NCI-H2107 treated with DMSO at 0.1 percent for 48 hours (cell line): Measurements from ENCODE around the gene KLHL2.
"Not testable (repeated sequence)": the region's sequence is repeated elsewhere in the genome, so short reads cannot be mapped to it uniquely, and the experiment has no call there.

Experiments used
- DNase-seq: peaks from one replicate; lab custom pipeline; 2025; ENCODE audit not compliant: unreplicated experiment; lab: John Stamatoyannopoulos, UW

KLHL2 gene

GRCh38 chr4:165327211-165328100, 120.1 kb downstream of the KLHL2 start, which contains the start of gene MSMO1:
Gene MSMO1 (plus strand): TSS chr4:165327669. CDS start chr4:165333371, 5,702 bp downstream.
- peak; percentile 84 for DNase-seq

- no peak for DNase-seq
These were observed 120.7 kb downstream of the KLHL2 start for GRCh38 chr4:165328101-165328425.

GRCh38 chr4:165328708-165329107, 121.3 kb downstream of the KLHL2 start:
- no peak for DNase-seq

GRCh38 chr4:165330071-165330470, 122.7 kb downstream of the KLHL2 start:
- DNase-seq: no peak

GRCh38 chr4:165330666-165331065, 123.3 kb downstream of the KLHL2 start:
- no peak for DNase-seq

GRCh38 chr4:165331359-165331758, 124.0 kb downstream of the KLHL2 start:
- no peak for DNase-seq

GRCh38 chr4:165331823-165332222, 124.5 kb downstream of the KLHL2 start:
- DNase-seq: no peak

- DNase-seq: no peak
These were observed 125.1 kb downstream of the KLHL2 start for GRCh38 chr4:165332502-165332901.

GRCh38 chr4:165335163-165335703, 127.9 kb downstream of the KLHL2 start:
- DNase-seq: no peak

- no peak for DNase-seq
These were observed 129.4 kb downstream of the KLHL2 start for GRCh38 chr4:165336743-165337142.

- DNase-seq: not testable (repeated sequence)
These were observed 135.0 kb downstream of the KLHL2 start for GRCh38 chr4:165342340-165342739.

GRCh38 chr4:165343353-165344191, 136.2 kb downstream of the KLHL2 start:
- peak; percentile 22 for DNase-seq

GRCh38 chr4:165345666-165346417, 138.5 kb downstream of the KLHL2 start:
- no peak for DNase-seq

- DNase-seq: no peak
These were observed 140.5 kb downstream of the KLHL2 start for GRCh38 chr4:165347647-165348569.

GRCh38 chr4:165351359-165352130, 144.2 kb downstream of the KLHL2 start:
- DNase-seq: no peak

- DNase-seq: peak; percentile 39
These were observed 148.5 kb downstream of the KLHL2 start for GRCh38 chr4:165355900-165356300.

- no peak for DNase-seq
These were observed 152.1 kb downstream of the KLHL2 start for GRCh38 chr4:165359506-165359905.

- DNase-seq: no peak
These were observed 152.8 kb downstream of the KLHL2 start for GRCh38 chr4:165360041-165360695.
